Ascending aorta (tissue), 2 donors: ENCODE results near the gene SOX13. TPM values are rescaled to one million over a fixed set of nuclear protein-coding genes. Genes with fewer than 3 reads are reported as not detected.

Experiments
- DNase-seq, 2 donors: peaks; one replicate each; pipeline ENCODE4 v3.0.0-alpha.2; 2019; ENCODE audit warnings: low spot score in 2 of 2
- H3K27ac ChIP-seq, 2 donors: fragments of 200-600 bp; sonication (generic); one replicate each; pipeline ENCODE4 v1.5.1; 2016 to 2017; ENCODE audit warnings: mild to moderate bottlenecking in 1 of 2
- H3K27me3 ChIP-seq: fragments of 200-600 bp; sonication (generic); one replicate; pipeline ENCODE4 v1.5.1; 2017
- H3K36me3 ChIP-seq, 2 donors: fragments of 200-600 bp; sonication (generic); one replicate each; pipeline ENCODE4 v1.5.1; 2016
- H3K4me1 ChIP-seq, 2 donors: fragments of 200-600 bp; sonication (generic); one replicate each; pipeline ENCODE4 v1.5.1; 2016 to 2017; ENCODE audit warnings: mild to moderate bottlenecking in 1 of 2
- H3K4me3 ChIP-seq, 2 donors: fragments of 200-600 bp; sonication (generic); one replicate each; pipeline ENCODE4 v1.5.1; 2016 to 2017; ENCODE audit warnings: mild to moderate bottlenecking in 1 of 2
- H3K9me3 ChIP-seq, 2 donors: fragments of 200-600 bp; sonication (generic); one replicate each; pipeline ENCODE4 v1.5.1; 2016
- CTCF ChIP-seq, 3 experiments: fragments of 200-600 bp in 2 of 3; fragments of 450-650 bp in 1 of 3; sonication (generic) in 2 of 3; IDR thresholded peaks; one replicate each; pipeline ENCODE4 v1.5.1; 2016 to 2019; ENCODE audit warnings: antibody characterized with exemption in 3 of 3, mild to moderate bottlenecking in 1 of 3, moderate library complexity in 1 of 3
- intact Hi-C: fragments of 100-400 bp; cut with DNase I; formaldehyde crosslinking; loops from one replicate; pipeline ENCODE4 v1.15.1; 2023
- total RNA-seq: library from RNA; depleted of rRNA; stranded (reverse); fragments of >200 nt; gene quantifications from one replicate; pipeline ENCODE4 v1.1.0, GENCODE V29; 2016

The SOX13 gene
- total RNA-seq, 1 donor from 2014 or later, result 70.1 TPM

GRCh38 chr1:204126956-204127355 lies 54.0 kb downstream of the SOX13 start:
- Histone ChIP-seq H3K9me3 (no peaks in the 10 kb centered on the region), H3K4me3 (no peak overlapping the region), H3K4me1 (peaks cover 0 to 23% of the 10 kb centered on the region in 2 donors), H3K27ac (peak overlapping the region; percentile 56 to 66), H3K36me3 (peaks cover 20 to 42% of the 10 kb centered on the region in 2 donors), H3K27me3 (no peaks in the 10 kb centered on the region)
- no peak for TF ChIP-seq CTCF (IDR thresholded peaks at IDR 0.05)
- no peak for DNase-seq
- intact Hi-C loops, result loop anchor here (1.0 kb wide), 1 partner anchor 54 kb away; the partner anchor contains the start of gene SOX13

GRCh38 chr1:204127597-204128242 lies 54.8 kb downstream of the SOX13 start:
- peaks cover 0 to 23% of the 10 kb centered on the region in 2 donors for H3K4me1 ChIP-seq
- intact Hi-C loops, result loop anchor here (1.0 to 2.0 kb wide), 2 partner anchors 23 to 54 kb away; partner anchors contain the start of gene SOX13
- peak; percentile 94 to 98 (median 97) for TF ChIP-seq CTCF (IDR thresholded peaks at IDR 0.05)
- DNase-seq, result peak in 1 of 2 donors; percentile 85
- H3K27me3 ChIP-seq, result no peaks in the 10 kb centered on the region
- H3K27ac ChIP-seq, result peak overlapping the region; percentile 56 to 66
- H3K9me3 ChIP-seq, result no peaks in the 10 kb centered on the region
- peaks cover 14 to 35% of the 10 kb centered on the region in 2 donors for H3K36me3 ChIP-seq
- H3K4me3 ChIP-seq, result no peak overlapping the region

- H3K27ac ChIP-seq, result peak overlapping the region in 1 of 2 donors; percentile 66
- TF ChIP-seq CTCF (IDR thresholded peaks at IDR 0.05), result no peak
- no peaks in the 10 kb centered on the region for H3K27me3 ChIP-seq
- H3K36me3 ChIP-seq, result peaks cover 6 to 27% of the 10 kb centered on the region in 2 donors
- H3K4me3 ChIP-seq, result peak overlapping the region in 1 of 2 donors; percentile 49
- intact Hi-C loops, result loop anchor here (2.0 kb wide), 1 partner anchor 22 kb away; no protein-coding TSS in a partner anchor
- peaks cover 0 to 23% of the 10 kb centered on the region in 2 donors for H3K4me1 ChIP-seq
- no peak for DNase-seq
- H3K9me3 ChIP-seq, result no peaks in the 10 kb centered on the region
Measured at GRCh38 chr1:204128464-204128963, 55.6 kb downstream of the SOX13 start.

GRCh38 chr1:204128964-204129896 lies 56.3 kb downstream of the SOX13 start:
- Histone ChIP-seq H3K27me3 (no peaks in the 10 kb centered on the region), H3K4me1 (peaks cover 0 to 23% of the 10 kb centered on the region in 2 donors), H3K9me3 (no peaks in the 10 kb centered on the region), H3K27ac (peak overlapping the region; percentile 25 to 58), H3K4me3 (peak overlapping the region; percentile 46 to 49), H3K36me3 (peaks cover 0 to 22% of the 10 kb centered on the region in 2 donors)
- intact Hi-C loops, result loop anchor here (1.0 to 2.0 kb wide), 2 partner anchors 22 to 268 kb away; partner anchors contain the start of gene SNRPE
- DNase-seq, result peak in 1 of 2 donors; percentile 79
- TF ChIP-seq CTCF (IDR thresholded peaks at IDR 0.05), result peak; percentile 91 to 92 (median 91)

- Histone ChIP-seq H3K4me1 (peaks cover 0 to 23% of the 10 kb centered on the region in 2 donors), H3K27ac (peak overlapping the region in 1 of 2 donors; percentile 53)
Measured at GRCh38 chr1:204130178-204130577, 57.3 kb downstream of the SOX13 start.

More at GRCh38 chr1:204130178-204130577, 57.3 kb downstream of the SOX13 start:
- no peak overlapping the region for H3K4me3 ChIP-seq
- TF ChIP-seq CTCF (IDR thresholded peaks at IDR 0.05), result no peak
- H3K36me3 ChIP-seq, result peaks cover 6 to 22% of the 10 kb centered on the region in 2 donors
- intact Hi-C loops, result no loop called here
- H3K27me3 ChIP-seq, result no peaks in the 10 kb centered on the region
- no peak for DNase-seq
- no peaks in the 10 kb centered on the region for H3K9me3 ChIP-seq
